ENCODE measurements around the gene TWSG1. TPM values are rescaled to one million over a fixed set of nuclear protein-coding genes. Genes with fewer than 3 reads are reported as not detected.
A peak's percentile ranks its signal among the peaks of the same experiment; 100 is the strongest.

TWSG1 gene
- total RNA-seq, 2 donors from 2014 or later, result 30.7 to 31.4 TPM

DNA sequence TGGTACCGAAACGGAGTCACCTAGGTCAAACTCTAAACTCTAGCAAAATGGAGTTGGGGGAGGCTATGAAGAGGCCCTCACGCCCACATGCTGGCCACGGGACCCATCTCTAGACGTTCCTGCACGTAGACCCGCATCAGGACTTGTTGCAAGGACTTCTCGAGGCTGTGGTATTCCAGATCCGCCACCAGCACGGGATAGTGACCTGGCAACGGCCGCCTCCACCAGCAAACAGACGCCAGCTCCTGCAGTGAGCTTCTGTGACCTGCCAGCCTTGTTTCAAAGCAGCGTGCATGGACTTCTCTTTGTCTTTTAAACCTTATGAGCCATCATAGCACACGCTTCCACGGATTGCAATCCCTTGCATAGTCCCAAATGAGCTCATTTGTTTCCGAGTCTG is 100.5 kb downstream of the TWSG1 start:
- Mint-ChIP-seq H3K4me3 (no peak overlapping the region), H3K27me3 (ENCODE audit: insufficient read depth) (no peaks in the 10 kb centered on the region), H3K36me3 (ENCODE audit: low read depth) (peaks cover 3% of the 10 kb centered on the region), H3K4me1 (peaks cover 5% of the 10 kb centered on the region), H3K27ac (no peak overlapping the region), H3K9me3 (peaks cover 8% of the 10 kb centered on the region)
- TF ChIP-seq CTCF (conservative IDR thresholded peaks at IDR 0.05), result no peak
- no peaks in the 10 kb centered on the region for H3K36me3 ChIP-seq (ENCODE audit: control insufficient read depth, insufficient read depth, low read length)
- H3K27ac ChIP-seq (ENCODE audit: low read depth, low read length), result peak overlapping the region; percentile 73
- H3K9me3 ChIP-seq (ENCODE audit: control insufficient read depth, low read length), result peaks cover 7% of the 10 kb centered on the region
- H3K4me1 ChIP-seq (ENCODE audit: control insufficient read depth, insufficient read depth, low read length), result no peaks in the 10 kb centered on the region
- H3K4me3 ChIP-seq (ENCODE audit: low read length), result no peak overlapping the region
- 92 to 94% methylated on average over 15 to 16 of the region's 17 CpGs for WGBS, 2 experiments (ENCODE audit: insufficient coverage in 1 of 2, insufficient read length in 1 of 2)
- no peak for DNase-seq
- H3K9ac ChIP-seq (ENCODE audit: extremely low read depth, low read length, poor library complexity, severe bottlenecking), result no peak overlapping the region
- no peaks in the 10 kb centered on the region for H3K27me3 ChIP-seq (ENCODE audit: control insufficient read depth, insufficient read depth, low read length, poor library complexity, severe bottlenecking)

DNA sequence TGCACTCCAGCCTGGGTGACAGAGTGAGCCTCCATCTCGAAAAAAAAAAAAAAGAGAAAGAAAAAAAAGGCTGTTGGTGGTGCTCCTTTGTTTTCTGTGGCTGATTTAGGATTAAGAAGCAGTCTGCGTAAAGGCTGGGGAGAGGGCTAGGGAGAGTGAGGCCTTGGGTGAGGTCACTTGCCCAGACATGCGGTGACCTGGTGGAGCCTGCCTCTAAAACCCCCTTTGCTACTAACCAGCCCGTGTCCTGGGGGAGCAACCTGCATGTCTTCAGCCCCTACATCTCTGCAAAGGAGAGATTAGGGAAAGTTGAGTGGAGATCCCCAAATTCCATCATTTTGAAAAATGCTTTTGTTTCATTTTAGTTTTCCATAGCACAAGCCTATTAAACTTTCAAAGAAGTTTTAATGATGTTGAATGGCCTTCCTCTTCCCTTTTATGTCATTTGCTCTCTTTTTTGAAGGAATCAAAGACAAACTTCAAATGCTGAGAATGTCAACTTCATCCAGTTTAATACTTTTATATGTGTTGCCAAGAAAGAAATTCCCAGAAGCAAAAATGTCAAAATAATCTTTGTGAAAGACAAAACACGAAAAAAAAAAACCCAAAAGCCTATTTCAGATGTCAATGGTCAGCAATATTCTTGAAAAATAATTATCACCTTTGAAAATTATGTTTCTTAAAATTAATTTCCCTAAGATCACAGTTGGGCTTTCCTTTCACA is 101.8 kb downstream of the TWSG1 start:
- no peak for TF ChIP-seq CTCF (conservative IDR thresholded peaks at IDR 0.05)
- Histone ChIP-seq H3K4me3 (ENCODE audit: low read length) (no peak overlapping the region), H3K27ac (ENCODE audit: low read depth, low read length) (no peak overlapping the region), H3K9me3 (ENCODE audit: control insufficient read depth, low read length) (no peaks in the 10 kb centered on the region), H3K4me1 (ENCODE audit: control insufficient read depth, insufficient read depth, low read length) (no peaks in the 10 kb centered on the region), H3K27me3 (ENCODE audit: control insufficient read depth, insufficient read depth, low read length, poor library complexity, severe bottlenecking) (no peaks in the 10 kb centered on the region), H3K9ac (ENCODE audit: extremely low read depth, low read length, poor library complexity, severe bottlenecking) (no peak overlapping the region), H3K36me3 (ENCODE audit: control insufficient read depth, insufficient read depth, low read length) (no peaks in the 10 kb centered on the region)
- H3K9me3 Mint-ChIP-seq, result peaks cover under 1% of the 10 kb centered on the region
- WGBS, 2 experiments (ENCODE audit: insufficient coverage in 1 of 2, insufficient read length in 1 of 2), result 80 to 85% methylated on average over 1 to 5 of the region's 5 CpGs
- no peak overlapping the region for H3K27ac Mint-ChIP-seq
- H3K4me1 Mint-ChIP-seq, result peaks cover 5% of the 10 kb centered on the region
- H3K36me3 Mint-ChIP-seq (ENCODE audit: low read depth), result no peaks in the 10 kb centered on the region
- no peak overlapping the region for H3K4me3 Mint-ChIP-seq
- no peak for DNase-seq
- no peaks in the 10 kb centered on the region for H3K27me3 Mint-ChIP-seq (ENCODE audit: insufficient read depth)

DNA sequence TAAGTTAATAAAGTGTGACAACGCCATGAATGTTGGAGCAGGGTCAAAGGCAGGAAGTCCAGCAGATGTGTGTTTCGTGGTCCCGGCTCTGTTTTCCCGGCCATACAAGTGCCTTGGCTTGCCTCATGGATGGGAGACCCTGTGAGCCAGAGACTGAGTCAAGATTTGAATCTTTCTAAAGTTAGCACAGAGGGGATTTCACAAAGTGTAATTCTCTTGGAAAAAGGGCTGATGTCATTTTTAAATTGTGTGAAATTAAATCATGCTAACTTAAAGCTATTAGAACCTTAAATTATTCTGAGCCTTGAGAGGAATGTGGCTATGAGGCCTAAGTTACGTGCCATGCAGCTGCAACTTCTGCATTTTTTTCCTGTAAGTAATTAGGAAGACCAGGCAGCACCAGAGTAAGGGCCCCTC is 102.5 kb downstream of the TWSG1 start:
- DNase-seq, result no peak
- Histone ChIP-seq H3K36me3 (ENCODE audit: control insufficient read depth, insufficient read depth, low read length) (no peaks in the 10 kb centered on the region), H3K27ac (ENCODE audit: low read depth, low read length) (no peak overlapping the region), H3K4me3 (ENCODE audit: low read length) (no peak overlapping the region), H3K4me1 (ENCODE audit: control insufficient read depth, insufficient read depth, low read length) (no peaks in the 10 kb centered on the region), H3K9me3 (ENCODE audit: control insufficient read depth, low read length) (no peaks in the 10 kb centered on the region), H3K9ac (ENCODE audit: extremely low read depth, low read length, poor library complexity, severe bottlenecking) (no peak overlapping the region), H3K27me3 (ENCODE audit: control insufficient read depth, insufficient read depth, low read length, poor library complexity, severe bottlenecking) (no peaks in the 10 kb centered on the region)
- WGBS, 2 experiments (ENCODE audit: insufficient coverage in 1 of 2, insufficient read length in 1 of 2), result 81 to 88% methylated on average over 4 to 5 of the region's 5 CpGs
- Mint-ChIP-seq H3K4me1 (peaks cover 5% of the 10 kb centered on the region), H3K27me3 (ENCODE audit: insufficient read depth) (no peaks in the 10 kb centered on the region), H3K9me3 (no peaks in the 10 kb centered on the region), H3K4me3 (no peak overlapping the region), H3K27ac (no peak overlapping the region), H3K36me3 (ENCODE audit: low read depth) (no peaks in the 10 kb centered on the region)
- no peak for TF ChIP-seq CTCF (conservative IDR thresholded peaks at IDR 0.05)

Data from endodermal cell (in vitro differentiated cells).